ENCODE data around the gene PATL1. TPM values are rescaled to one million over a fixed set of nuclear protein-coding genes. Genes with fewer than 3 reads are reported as not detected.

Gene PATL1
- total and polyA plus RNA-seq, 2 of the 8 experiments (the other 6 are each of a cell fraction or from before 2014, with no cell fraction given): 30.4 to 33.4 TPM

DNA sequence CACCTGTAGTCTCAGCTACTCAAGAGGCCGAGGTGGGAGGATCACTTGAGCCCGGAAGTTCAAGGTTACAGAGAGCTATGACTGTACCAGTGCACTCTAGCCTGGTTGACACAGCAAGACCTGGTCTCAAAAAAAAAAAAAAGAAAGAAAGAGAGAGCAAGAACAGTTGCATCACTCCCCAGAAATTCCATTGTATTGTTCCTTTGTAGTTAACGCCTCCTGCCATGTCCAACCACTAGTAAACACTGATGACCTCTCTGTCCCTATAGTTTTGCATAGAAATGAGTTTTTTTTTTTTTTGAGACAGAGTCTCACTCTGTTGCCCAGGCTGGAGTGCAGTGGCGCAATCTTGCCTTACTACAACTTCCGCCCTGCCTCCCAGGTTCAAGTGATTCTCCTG, 10.8 kb downstream of the PATL1 start:
- ChIA-PET CTCF (ENCODE audit: partially characterized antibody) (no interaction called here), POLR2A (ENCODE audit: partially characterized antibody) (no interaction called here)
- H2AFZ ChIP-seq (ENCODE audit: low read length): no peak overlapping the region
- no peak overlapping the region for H4K5ac ChIP-seq (ENCODE audit: insufficient read length, low read depth, low read length)
- H2BK120ac ChIP-seq (replicated peaks; ENCODE audit: low read depth, low read length): no peak overlapping the region
- no peak overlapping the region for H3K23ac ChIP-seq (ENCODE audit: insufficient read length)
- H3K23me2 ChIP-seq (ENCODE audit: low read depth, low read length): no peaks in the 10 kb centered on the region
- no peak overlapping the region for H3K18ac ChIP-seq (ENCODE audit: extremely low read depth, low read length)
- H3K9ac ChIP-seq (replicated peaks in 1 of 4; ENCODE audit: extremely low read depth in 1 of 4, low read depth in 3 of 4, low read length in 3 of 4): no peak overlapping the region
- H3K4me1 ChIP-seq (replicated peaks in 1 of 4; ENCODE audit: control insufficient read depth in 3 of 4, insufficient read depth in 4 of 4, low read length in 3 of 4): no peaks in the 10 kb centered on the region
- H2BK15ac ChIP-seq (ENCODE audit: low read length): no peak overlapping the region
- no peak overlapping the region for H2AK5ac ChIP-seq (ENCODE audit: low read depth, low read length)
- H2BK20ac ChIP-seq (ENCODE audit: low read length): no peak overlapping the region
- no peak overlapping the region for H2BK12ac ChIP-seq (ENCODE audit: low read depth, low read length)
- no peak overlapping the region for H3K27ac ChIP-seq (ENCODE audit: low read depth, low read length)
- DNase-seq (ENCODE audit: low read depth in 1 of 2, low spot score in 2 of 2): no peak
- no peaks in the 10 kb centered on the region for H3K9me3 ChIP-seq (ENCODE audit: insufficient read depth in 2 of 2, low read depth in 1 of 2, low read length in 1 of 2)
- no peaks in the 10 kb centered on the region for H3K27me3 ChIP-seq (replicated peaks in 1 of 4; ENCODE audit: control insufficient read depth in 3 of 4, extremely low read depth in 1 of 4, insufficient read depth in 3 of 4, low read length in 3 of 4)
- FAIRE-seq: no peak
- no peaks in the 10 kb centered on the region for H3K79me2 ChIP-seq (ENCODE audit: control insufficient read depth in 1 of 2, insufficient read depth in 2 of 2, low read length in 2 of 2)
- WGBS, 2 experiments (ENCODE audit: extremely low coverage in 1 of 2, insufficient coverage in 1 of 2, insufficient read length in 1 of 2, insufficient replicate concordance in 2 of 2, low coverage in 1 of 2, low lambda C conversion rate in 2 of 2, missing lambda C conversion rate in 1 of 2): 92% methylated on average over 5 of the region's 5 CpGs; no CpG with 5 or more reads in 1 of the 2 experiments
- no peak overlapping the region for H3K4ac ChIP-seq (replicated peaks; ENCODE audit: insufficient read length, low read depth, low read length)
- TF ChIP-seq BRCA1 (IDR thresholded peaks at IDR 0.05; ENCODE audit: low read depth, low read length) (no peak), HDAC2 (IDR thresholded peaks at IDR 0.05; ENCODE audit: borderline replicate concordance in 1 of 2, low read depth in 2 of 2, low read length in 2 of 2) (no peak), GABPA (IDR thresholded peaks at IDR 0.05; ENCODE audit: borderline replicate concordance, insufficient read depth, low read length) (no peak), NRF1 (IDR thresholded peaks at IDR 0.05; ENCODE audit: low read depth, low read length) (no peak), CHD1 (IDR thresholded peaks at IDR 0.05; ENCODE audit: low read depth, low read length) (no peak), SIRT6 (IDR thresholded peaks at IDR 0.05; ENCODE audit: low read length) (no peak), SP4 (IDR thresholded peaks at IDR 0.05; ENCODE audit: low read length) (no peak), RBBP5 (IDR thresholded peaks at IDR 0.05; ENCODE audit: borderline replicate concordance, low read depth, low read length) (no peak)
- H3K56ac ChIP-seq (replicated peaks; ENCODE audit: insufficient read length, low read depth, low read length): no peak overlapping the region
- H4K20me1 ChIP-seq (replicated peaks in 1 of 2; ENCODE audit: control insufficient read depth in 1 of 2, insufficient read depth in 2 of 2, low read length in 2 of 2): peaks cover 0 to 5% of the 10 kb centered on the region in 2 experiments
- H2BK5ac ChIP-seq (ENCODE audit: low read depth, low read length): no peak overlapping the region
- peaks cover 15 to 80% (median 50%) of the 10 kb centered on the region in 4 experiments for H3K36me3 ChIP-seq (ENCODE audit: control insufficient read depth in 2 of 4, insufficient read depth in 4 of 4, low read length in 3 of 4)
- H4K8ac ChIP-seq (ENCODE audit: extremely low read depth, insufficient read depth, low read length): no peak overlapping the region
- no peak overlapping the region for H3K4me2 ChIP-seq (ENCODE audit: insufficient read depth in 1 of 2, low read depth in 2 of 2, low read length in 2 of 2)
- H3K14ac ChIP-seq (ENCODE audit: insufficient read length): no peak overlapping the region
- no peak overlapping the region for H4K91ac ChIP-seq (replicated peaks; ENCODE audit: insufficient read length, low read length)
- H3K79me1 ChIP-seq (ENCODE audit: low read depth, low read length): no peaks in the 10 kb centered on the region
- H3K4me3 ChIP-seq (ENCODE audit: extremely low read depth in 1 of 4, insufficient read depth in 2 of 4, low read depth in 3 of 4, low read length in 4 of 4): no peak overlapping the region

Measured in H1 (cell line).